Measurements from ENCODE around the gene ZNF438. TPM values are rescaled to one million over a fixed set of nuclear protein-coding genes. Genes with fewer than 3 reads are reported as not detected.

The ZNF438 gene
- total RNA-seq, 1 experiment from 2014 or later = 2.6 TPM

DNA sequence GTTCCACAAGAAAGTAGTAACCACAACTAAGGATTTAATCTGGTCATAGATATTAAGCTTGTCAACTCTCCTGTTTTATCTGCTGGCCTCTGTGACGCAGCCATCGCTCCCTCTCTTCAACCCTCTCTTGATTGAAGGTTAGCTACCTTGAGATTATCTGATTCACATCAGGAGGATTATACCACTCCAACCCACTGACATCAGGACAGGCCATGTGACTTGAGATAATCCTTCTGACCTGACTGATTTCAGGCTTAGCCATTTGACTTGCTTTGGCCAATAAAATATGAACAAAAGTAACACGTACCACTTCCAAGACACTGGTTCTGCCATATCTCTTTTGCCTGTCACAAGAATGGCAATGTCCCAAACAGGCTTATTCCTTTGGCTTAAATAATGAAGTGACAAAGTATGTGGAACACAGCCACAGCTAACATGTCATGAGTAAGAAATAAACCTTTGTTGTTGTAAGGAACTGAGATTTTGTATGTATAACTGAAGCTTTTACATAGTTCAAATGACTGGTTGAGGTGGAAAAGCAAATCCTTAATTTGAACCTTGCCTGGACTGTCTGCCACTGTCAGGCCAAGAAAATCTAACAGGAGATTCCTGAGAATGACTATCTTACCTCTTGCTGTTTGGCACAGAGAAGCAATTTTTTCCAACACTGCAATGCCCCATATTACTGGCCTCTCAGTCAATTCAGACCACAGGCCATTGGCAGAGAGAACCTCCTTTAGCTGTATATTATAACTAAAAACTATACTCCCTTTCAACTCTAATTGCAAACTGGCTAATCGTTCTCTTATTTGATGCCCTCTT is 13.9 kb downstream of the ZNF438 start:
- DNase-seq (ENCODE audit: extremely low read depth, low read depth) = no peak

DNA sequence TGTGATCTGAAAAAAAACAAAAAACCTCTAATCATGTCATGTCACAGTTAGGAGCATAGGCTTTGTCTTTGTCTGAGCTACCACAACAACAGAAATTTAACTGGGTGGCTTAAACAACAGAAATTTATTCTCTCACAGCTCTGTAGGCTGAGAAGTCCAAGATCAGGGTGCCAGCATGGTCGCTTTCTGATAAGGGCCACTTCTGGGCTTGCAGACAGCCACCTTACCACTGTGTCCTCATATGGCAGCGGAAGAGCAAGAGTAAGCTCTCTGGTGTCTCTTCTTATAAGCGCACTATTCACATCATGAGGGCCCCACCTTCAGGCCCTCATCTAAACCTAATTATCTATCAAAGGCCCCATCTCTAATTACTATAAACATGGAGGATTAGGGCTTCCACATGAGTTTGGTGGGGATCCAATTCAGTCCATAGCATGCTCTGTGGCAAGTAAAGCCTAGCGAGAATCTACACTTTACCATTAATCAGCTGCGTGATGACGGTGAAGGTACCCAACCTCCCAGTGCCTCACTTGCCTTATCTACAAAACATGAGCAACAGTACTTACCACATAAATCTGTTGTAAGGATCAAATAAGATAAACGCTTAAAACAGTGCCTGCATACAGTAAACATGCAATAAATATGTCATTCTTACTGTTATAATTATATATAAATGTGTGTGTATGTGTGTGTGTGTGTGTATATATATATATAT is 17.3 kb downstream of the ZNF438 start:
- no peak for DNase-seq (ENCODE audit: extremely low read depth, low read depth)

GRCh38 chr10:31013331-31013730 is 18.3 kb downstream of the ZNF438 start:
- no peak for DNase-seq (ENCODE audit: extremely low read depth, low read depth)

DNA sequence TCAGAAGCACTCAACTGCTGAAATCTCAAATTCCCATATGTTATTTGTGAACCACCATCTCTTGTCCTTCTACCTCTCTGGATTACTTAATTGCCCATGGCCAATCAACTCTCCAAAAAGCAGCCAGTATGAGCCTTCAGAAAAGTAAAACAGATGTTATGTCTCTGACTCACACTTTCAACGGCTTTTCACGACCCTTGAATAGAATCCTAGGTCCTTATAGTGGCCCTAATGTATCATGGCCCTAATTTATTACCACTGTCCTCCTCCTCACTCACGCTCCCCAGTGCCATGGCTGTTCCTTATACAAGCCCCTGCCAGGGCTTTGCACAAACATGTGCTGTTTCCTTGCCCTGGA is 20.0 kb downstream of the ZNF438 start:
- DNase-seq (ENCODE audit: extremely low read depth, low read depth) = no peak

- no peak for DNase-seq (ENCODE audit: extremely low read depth, low read depth)
Measured at GRCh38 chr10:31011017-31011664, 20.5 kb downstream of the ZNF438 start.

- no peak for DNase-seq (ENCODE audit: extremely low read depth, low read depth)
Measured at GRCh38 chr10:31010062-31010461, 21.6 kb downstream of the ZNF438 start.

DNA sequence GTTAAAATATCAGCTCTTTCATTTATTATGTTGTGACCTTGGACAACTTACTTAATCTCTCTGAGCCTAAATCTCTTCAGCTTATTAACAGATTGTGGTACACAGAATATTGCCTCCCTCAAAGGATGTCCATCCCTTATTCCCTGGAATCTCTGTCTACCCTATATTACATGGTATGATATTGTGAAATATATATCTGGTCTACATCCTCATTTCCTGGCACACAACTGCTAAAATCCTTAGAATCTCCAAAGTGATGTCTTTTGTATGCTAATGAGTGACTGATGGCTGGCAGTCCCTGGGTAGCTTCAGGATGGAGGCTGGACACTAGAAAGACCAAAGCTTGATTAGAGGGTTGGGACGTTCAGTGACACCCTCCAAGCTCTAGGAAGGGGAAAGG is 25.8 kb downstream of the ZNF438 start:
- DNase-seq (ENCODE audit: extremely low read depth, low read depth) = no peak

DNA sequence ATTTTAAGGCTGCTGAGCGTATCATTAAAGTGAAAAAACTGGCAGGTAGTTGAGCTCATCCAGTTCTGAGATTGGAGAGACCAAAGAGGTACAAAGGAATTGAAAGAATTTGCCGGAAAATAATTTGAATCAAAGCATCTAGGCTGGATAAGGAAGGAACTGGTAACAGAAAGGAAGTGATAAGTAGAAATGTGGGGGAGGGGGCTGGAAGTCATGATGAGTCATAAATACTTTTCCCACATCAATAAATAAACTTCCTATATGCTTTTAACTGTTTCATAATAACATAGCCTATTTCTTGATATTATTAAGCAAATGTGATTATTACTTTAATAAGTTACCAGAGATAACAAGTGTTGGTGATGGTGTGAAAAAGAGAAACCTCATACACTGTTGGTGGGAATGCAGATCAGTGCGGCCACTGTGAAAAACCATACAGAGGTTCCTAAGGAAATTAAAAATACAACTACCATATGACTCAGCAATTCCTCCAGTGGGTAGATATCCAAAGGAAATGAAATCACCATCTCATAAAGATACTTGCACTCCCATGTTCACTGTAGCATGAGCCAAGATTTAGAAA is 27.0 kb downstream of the ZNF438 start:
- peak; percentile 18 for DNase-seq (ENCODE audit: extremely low read depth, low read depth)

GRCh38 chr10:31001740-31002139 is 29.9 kb downstream of the ZNF438 start:
- no peak for DNase-seq (ENCODE audit: extremely low read depth, low read depth)

DNA sequence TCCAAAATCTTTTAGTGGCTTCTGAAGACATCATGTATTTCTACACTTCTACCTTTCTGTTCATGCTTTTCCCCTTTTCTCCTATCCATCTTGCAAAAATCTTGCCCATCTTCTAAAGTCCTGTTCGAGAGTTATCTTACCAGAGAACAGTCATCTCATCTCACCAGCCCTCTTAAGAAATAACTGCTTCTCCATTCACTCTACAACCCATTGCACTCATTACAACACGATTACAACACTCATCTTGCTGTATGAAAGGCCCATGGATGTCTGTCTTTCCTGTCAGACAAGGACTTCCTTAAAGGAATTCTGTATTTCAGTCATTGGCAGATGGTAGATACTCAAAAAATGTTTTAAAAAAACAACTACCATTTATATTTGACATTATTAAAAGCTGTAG is 30.8 kb downstream of the ZNF438 start:
- no peak for DNase-seq (ENCODE audit: extremely low read depth, low read depth)

DNA sequence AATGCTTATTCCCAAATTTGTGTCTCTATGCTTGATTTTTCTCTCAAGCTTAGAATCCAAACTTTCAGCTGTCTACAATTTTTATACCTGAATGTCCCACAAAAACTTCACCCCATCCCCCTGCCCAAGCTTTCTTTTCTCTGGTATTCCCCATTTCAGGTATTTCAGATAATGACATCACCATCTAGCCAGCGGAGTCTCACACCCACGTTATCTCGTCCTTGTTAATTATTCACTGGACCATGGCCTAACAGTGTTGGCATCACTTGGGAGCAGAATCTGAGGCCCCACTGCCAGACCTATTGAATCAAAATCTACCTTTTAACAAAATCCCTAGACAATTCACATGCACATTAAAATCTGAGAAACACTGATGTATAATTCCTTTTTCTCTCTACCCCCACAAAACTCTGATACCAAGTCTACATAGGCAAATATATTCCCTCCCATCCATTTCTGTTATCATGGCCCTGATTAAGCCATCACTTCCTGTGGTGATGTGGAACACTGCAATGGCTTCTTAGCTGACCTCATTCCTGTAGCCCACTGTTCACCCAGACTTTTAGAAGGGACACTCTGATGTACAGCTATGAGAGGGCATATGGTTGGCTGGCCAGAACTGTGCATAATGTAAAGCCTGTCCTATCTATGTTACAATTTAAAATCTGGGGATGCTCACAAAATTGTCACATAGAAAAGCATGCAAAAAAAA is 31.4 kb downstream of the ZNF438 start:
- DNase-seq (ENCODE audit: extremely low read depth, low read depth) = no peak

- no peak for DNase-seq (ENCODE audit: extremely low read depth, low read depth)
Measured at GRCh38 chr10:30999070-30999712, 32.5 kb downstream of the ZNF438 start.

DNA sequence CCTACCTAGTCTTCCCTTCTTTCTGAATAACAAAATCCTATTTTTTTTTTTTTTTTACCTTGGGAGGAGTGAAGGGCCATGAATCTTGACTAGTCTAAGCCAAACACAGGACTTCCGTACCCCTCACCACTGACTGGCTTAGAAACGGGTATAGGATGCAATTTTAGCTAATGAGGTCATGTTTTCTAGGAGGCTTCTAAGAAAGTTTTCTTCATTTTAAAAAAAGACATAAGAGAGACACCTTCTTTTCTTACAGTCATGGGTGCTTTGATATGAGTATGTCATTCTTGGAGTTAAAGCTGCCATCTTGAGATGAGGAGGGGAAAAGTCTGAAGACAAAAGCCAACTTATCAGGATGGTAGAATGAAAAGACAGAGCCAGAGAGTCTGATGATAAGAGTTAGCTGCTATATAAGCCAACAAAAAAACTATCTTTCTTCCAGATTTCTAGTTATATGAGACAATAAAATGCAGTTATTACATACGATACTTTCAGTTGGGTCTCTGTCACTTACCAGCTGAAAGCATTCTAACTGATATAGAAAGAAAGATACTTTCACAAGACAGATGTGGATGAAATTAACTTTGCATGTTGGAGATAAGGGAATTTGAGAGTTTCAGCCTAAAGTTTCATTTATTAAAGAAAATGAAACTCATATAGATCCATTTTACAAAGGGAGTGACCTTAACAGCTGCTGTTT is 34.0 kb downstream of the ZNF438 start:
- DNase-seq (ENCODE audit: extremely low read depth, low read depth) = no peak

GRCh38 chr10:30996481-30997005 is 35.1 kb downstream of the ZNF438 start:
- no peak for DNase-seq (ENCODE audit: extremely low read depth, low read depth)

- no peak for DNase-seq (ENCODE audit: extremely low read depth, low read depth)
Measured at GRCh38 chr10:30995081-30995770, 36.4 kb downstream of the ZNF438 start.

DNA sequence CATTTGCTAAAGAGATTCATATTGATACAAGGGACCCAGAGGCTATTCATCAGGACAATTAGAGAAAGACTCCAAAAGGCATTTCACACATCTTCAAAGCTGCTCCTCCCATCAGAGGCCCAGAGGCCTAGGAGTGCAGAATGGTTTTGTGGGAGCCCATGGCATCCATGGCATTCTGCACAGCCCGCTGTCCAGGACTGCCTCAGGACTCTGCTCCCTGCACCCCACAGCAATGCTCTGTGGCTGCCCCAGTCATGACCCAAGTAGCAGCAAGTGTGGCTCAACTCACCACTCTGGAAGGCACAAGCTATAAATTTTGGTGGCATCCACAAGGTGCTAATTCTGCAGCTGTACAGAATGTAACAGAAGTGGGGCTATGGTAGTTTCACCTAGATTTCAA is 38.5 kb downstream of the ZNF438 start:
- DNase-seq (ENCODE audit: extremely low read depth, low read depth) = no peak

GRCh38 chr10:30992681-30993080 is 39.0 kb downstream of the ZNF438 start:
- no peak for DNase-seq (ENCODE audit: extremely low read depth, low read depth)

DNA sequence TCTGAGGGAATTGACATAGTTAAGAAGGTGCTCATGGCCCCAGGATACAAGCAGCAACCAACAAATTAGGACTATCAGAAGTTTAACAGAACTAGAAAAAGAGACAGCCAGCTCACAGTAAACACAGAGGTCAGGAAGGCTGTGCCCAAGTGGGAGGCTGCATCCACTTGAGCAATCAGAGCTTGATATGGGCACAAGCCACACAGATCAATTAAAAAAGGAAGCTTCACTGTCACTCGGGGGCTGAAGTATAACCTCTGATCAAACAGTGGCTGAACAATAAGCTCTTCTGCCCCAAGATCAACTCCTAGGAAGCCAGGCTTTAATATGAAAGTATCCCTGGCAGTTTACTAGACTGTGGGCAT is 40.0 kb downstream of the ZNF438 start:
- no peak for DNase-seq (ENCODE audit: extremely low read depth, low read depth)

All from NCI-H460 (cell line).